DMS 273 (cell line): ENCODE data around the gene CCDC146.
A peak's percentile ranks its signal among the peaks of the same experiment; 100 is the strongest.
"Not testable (repeated sequence)": the region's sequence is repeated elsewhere in the genome, so short reads cannot be mapped to it uniquely, and the experiment has no call there.

Source experiments
- DNase-seq: peaks from one replicate; lab custom pipeline; 2025; ENCODE audit not compliant: unreplicated experiment; lab: John Stamatoyannopoulos, UW

CCDC146 gene

DNA sequence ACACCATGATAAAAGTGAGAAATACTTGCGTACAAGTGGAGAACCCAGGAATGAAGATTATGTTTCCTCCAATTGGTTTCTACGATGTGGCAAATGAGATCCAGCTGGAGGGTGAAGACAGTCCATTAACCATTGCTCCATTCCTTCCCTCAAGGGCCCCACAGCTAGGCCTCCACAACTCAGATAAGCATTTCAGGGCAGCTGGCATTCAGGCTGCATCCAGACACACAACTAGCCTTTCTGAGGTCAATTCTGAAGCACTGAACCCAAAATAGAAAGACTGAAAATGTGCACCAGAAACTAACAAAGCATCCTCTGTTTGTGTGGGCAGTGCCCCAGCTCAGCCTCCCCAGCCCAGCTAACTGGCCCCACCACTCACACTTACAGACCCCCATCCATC is 198.9 kb downstream of the CCDC146 start:
- DNase-seq = no peak

GRCh38 chr7:77326131-77326530 is 203.7 kb downstream of the CCDC146 start:
- no peak for DNase-seq

GRCh38 chr7:77327067-77327931 is 204.9 kb downstream of the CCDC146 start:
- DNase-seq = no peak

GRCh38 chr7:77327932-77328628 is 205.7 kb downstream of the CCDC146 start:
- DNase-seq = no peak

- no peak for DNase-seq
These were observed 206.3 kb downstream of the CCDC146 start for GRCh38 chr7:77328669-77329068.

DNA sequence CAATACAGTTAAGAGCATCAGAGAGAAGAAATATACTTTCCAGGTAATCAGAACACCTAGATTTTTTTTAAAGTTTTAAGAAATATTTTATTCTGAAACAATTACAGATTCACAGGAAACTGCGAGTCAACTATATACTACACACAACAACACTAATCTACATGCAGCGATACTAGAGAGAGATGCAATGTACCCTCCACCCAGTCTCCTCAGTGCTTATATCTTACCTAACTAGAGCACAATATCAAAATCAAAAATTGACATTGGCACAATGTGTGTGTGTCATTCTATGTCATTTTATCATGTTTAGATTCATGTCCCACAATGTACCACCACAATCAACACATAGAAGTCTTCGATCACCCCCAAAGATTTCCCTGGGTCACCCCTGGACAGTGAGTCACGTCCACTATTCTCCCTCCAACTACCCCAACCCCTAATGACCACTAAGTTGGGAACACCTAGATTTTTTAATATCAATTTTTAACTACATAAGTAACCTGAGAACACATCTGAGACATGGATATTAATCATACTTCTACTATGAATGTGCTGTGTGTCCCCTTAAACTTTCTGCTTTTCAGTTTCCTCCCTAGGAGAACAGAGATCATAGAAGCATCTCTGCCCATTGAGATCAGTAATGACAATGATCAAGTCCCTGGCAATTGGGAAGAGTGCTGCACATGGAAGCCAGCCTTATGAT is 207.2 kb downstream of the CCDC146 start:
- no peak for DNase-seq

DNA sequence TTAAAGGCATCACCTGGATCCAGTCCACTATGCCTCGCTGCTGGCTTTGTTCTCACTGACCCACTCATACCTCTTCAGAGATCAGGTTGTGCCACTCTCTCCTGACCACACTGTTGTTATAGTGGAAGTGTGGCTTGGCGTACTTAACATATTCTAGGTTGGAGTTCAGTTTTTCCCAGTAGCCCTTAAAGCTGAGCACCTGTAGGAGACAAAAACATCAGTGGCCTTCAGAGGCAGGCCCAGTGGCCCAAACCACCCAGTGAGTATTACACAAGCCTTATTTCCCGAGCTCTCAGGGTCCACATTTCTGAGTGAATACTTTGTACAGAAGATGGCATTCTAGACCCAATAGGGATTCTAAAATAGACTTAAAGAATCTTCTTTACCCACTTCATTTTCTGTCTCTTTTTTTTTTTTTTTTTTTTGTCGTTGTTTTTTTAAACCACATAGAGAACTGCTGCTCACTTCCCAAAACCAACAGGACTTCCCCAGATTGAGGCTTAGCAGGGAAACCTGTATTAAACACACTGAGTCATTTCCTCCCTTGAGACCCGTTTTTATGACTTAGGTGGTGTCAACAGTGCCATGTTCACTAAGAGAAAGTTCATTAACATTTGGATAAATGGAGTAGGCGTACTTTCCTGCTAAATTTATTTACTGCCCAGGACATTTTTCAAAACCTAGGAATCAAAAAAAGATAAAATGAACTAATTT is 207.9 kb downstream of the CCDC146 start:
- DNase-seq = peak; percentile 16

- peak; percentile 98 for DNase-seq
These were observed 209.7 kb downstream of the CCDC146 start for GRCh38 chr7:77331938-77332695.

DNA sequence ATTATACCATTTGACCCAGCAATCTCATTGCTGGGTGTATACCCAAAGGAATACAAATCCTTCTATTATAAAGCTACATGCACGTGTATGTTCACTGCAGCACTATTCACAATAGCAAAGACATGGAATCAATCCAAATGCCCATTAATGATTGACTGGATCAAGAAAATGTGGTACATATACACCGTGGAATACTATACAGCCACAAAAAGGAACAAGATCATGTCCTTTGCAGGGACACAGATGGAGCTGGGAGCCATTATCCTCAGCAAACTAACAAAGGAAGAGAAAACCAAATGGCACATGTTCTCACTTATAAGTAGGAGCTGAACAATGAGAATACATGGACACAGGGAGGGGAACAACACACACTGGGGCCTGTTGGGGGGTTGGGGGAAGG is 211.6 kb downstream of the CCDC146 start:
- not testable (repeated sequence) for DNase-seq

DNA sequence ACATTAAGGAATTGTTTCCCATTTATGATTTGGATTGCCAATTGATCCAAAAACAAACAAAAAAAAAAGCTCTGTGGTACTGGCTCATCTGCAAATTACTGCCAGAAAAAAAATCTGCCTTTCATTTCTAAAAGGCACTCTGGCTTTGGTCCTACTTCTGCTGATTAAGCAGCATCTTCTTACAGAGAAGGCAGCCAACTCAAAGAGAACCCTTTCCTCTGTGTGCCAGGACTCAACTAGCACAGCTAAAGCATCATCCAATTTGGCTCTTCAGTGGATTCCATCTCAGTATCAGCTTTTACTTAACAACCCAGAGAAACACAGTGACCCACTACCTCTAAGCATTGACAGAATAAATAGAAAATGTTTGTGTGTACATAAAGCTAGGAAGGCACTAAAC is 213.2 kb downstream of the CCDC146 start:
- no peak for DNase-seq

- no peak for DNase-seq
These were observed 215.1 kb downstream of the CCDC146 start for GRCh38 chr7:77337456-77337990.

DNA sequence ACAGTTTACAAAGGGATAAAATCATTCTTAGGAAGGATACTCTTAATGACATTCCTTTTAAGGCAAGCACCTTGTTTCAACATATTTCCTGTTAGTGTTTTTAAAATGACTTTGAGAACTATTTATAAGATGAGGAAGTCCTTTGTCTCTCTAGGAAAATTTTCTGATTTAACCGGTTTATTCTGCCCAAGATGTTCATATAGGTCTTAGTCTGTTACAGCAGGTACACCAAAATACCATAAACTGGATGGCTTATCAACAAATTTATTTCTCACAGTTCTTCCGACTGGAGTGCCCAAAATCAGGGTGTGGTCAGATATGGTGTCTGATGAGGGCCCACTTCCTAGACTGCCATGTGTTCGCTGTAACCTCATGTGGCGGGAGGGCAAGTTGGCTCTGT is 215.8 kb downstream of the CCDC146 start:
- DNase-seq = no peak

DNA sequence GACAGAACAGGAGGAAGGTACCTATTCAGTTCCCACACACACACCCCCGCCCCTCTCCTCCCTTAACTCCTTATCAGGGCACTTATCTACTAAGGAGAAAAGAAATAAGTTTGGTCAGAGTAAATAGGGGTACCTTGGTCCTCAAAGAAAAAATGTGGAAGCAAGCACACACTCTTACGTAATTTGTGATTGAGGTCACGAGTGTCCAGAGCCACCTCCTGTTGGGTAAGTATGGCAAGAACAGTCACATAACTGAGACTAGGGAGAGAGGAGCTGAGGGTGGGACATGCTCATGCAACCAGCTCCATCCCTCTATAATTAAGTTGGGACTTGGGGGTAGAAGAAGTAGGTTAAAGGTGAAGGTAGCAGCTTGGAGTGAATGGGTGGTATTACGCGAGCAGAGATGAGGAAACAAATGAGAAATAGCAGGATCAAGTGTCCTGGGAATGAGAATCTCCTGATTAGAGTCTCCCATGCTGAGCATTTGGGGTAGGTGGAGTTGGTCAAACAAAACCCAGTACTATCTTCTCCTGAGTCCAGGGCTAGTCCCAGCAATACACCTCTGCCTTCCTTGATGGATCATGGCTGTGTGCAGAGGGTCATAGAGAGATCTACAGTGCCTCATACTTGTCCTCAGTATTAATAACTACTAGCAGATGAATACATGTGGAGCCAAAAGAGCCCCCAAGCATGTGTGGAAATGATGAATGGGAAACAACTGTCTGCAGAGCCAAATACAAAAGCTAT is 216.6 kb downstream of the CCDC146 start:
- no peak for DNase-seq

DNA sequence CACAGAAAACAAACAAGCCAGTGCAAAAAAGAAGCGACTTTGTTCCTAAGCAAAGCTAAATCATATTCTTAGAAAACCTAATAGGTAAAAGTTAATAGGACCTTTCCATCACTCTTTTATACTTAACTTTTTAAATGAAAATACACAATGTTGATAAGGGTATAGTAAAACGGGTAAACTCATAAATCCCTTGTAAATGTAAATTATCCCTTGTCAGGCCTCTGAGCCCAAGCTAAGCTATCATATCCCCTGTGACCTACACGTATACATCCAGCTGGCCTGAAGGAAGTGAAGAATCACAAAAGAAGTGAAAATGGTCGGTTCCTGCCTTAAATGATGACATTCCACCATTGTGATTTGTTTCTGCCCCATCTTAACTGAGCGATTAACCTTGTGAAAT is 217.3 kb downstream of the CCDC146 start:
- DNase-seq = no peak
